ENCODE results near the gene CMIP. TPM values are rescaled to one million over a fixed set of nuclear protein-coding genes. Genes with fewer than 3 reads are reported as not detected.
A peak's percentile ranks its signal among the peaks of the same experiment; 100 is the strongest.

Gene CMIP
- total RNA-seq, 1 donor from 2014 or later: 6.6 TPM

- H3K9me3 Mint-ChIP-seq: no peaks in the 10 kb centered on the region
- no peak overlapping the region for H3K27ac Mint-ChIP-seq
- H2AFZ ChIP-seq (replicated peaks): no peak overlapping the region
Observed at GRCh38 chr16:81654346-81654745, 209.7 kb downstream of the CMIP start.

GRCh38 chr16:81655469-81656162 lies 211.0 kb downstream of the CMIP start:
- Histone ChIP-seq H3K4me3 (no peak overlapping the region), H3K9ac (no peak overlapping the region), H3K9me3 (ENCODE audit: low read depth) (no peaks in the 10 kb centered on the region), H3K79me2 (ENCODE audit: low read depth) (peaks cover 6% of the 10 kb centered on the region), H3K27me3 (no peaks in the 10 kb centered on the region), H3K4me1 (peaks cover 30% of the 10 kb centered on the region), H4K20me1 (ENCODE audit: low read depth) (peaks cover 32% of the 10 kb centered on the region), H3K4me2 (no peak overlapping the region), H3F3A (ENCODE audit: low read depth) (peaks cover 25% of the 10 kb centered on the region), H3K27ac (no peak overlapping the region), H3K36me3 (peaks cover 5% of the 10 kb centered on the region), H2AFZ (replicated peaks) (no peak overlapping the region)
- Mint-ChIP-seq H3K27me3 (ENCODE audit: insufficient read depth, low read depth) (peaks cover 2% of the 10 kb centered on the region), H3K4me3 (no peak overlapping the region), H3K9me3 (no peaks in the 10 kb centered on the region), H3K27ac (peak overlapping the region; percentile 80), H3K4me1 (peaks cover 50% of the 10 kb centered on the region), H3K36me3 (peaks cover 24% of the 10 kb centered on the region)
- no peak for TF ChIP-seq CTCF (IDR thresholded peaks at IDR 0.05)
- TF ChIP-seq EZH2 (IDR thresholded peaks at IDR 0.05): no peak
- TF ChIP-seq EZH2phosphoT487 (IDR thresholded peaks at IDR 0.05): no peak
- no peak for DNase-seq (ENCODE audit: low spot score)

More at GRCh38 chr16:81654346-81654745, 209.7 kb downstream of the CMIP start:
- peaks cover 30% of the 10 kb centered on the region for H3F3A ChIP-seq (ENCODE audit: low read depth)
- peaks cover 35% of the 10 kb centered on the region for H3K4me1 ChIP-seq
- no peak overlapping the region for H3K4me3 ChIP-seq
- H3K27ac ChIP-seq: no peak overlapping the region
- Mint-ChIP-seq H3K4me1 (peaks cover 56% of the 10 kb centered on the region), H3K4me3 (no peak overlapping the region), H3K27me3 (ENCODE audit: insufficient read depth, low read depth) (peaks cover 2% of the 10 kb centered on the region), H3K36me3 (peaks cover 19% of the 10 kb centered on the region)
- H3K9me3 ChIP-seq (ENCODE audit: low read depth): no peaks in the 10 kb centered on the region
- no peak overlapping the region for H3K4me2 ChIP-seq
- no peak for TF ChIP-seq EZH2phosphoT487 (IDR thresholded peaks at IDR 0.05)
- TF ChIP-seq CTCF (IDR thresholded peaks at IDR 0.05): no peak
- TF ChIP-seq EZH2 (IDR thresholded peaks at IDR 0.05): no peak
- peaks cover 39% of the 10 kb centered on the region for H4K20me1 ChIP-seq (ENCODE audit: low read depth)
- no peaks in the 10 kb centered on the region for H3K27me3 ChIP-seq
- H3K9ac ChIP-seq: no peak overlapping the region
- peaks cover 5% of the 10 kb centered on the region for H3K36me3 ChIP-seq
- DNase-seq (ENCODE audit: low spot score): no peak
- H3K79me2 ChIP-seq (ENCODE audit: low read depth): peaks cover 15% of the 10 kb centered on the region

GRCh38 chr16:81657224-81657623 lies 212.6 kb downstream of the CMIP start:
- DNase-seq (ENCODE audit: low spot score): no peak
- H3K27me3 ChIP-seq: no peaks in the 10 kb centered on the region
- peaks cover 23% of the 10 kb centered on the region for H4K20me1 ChIP-seq (ENCODE audit: low read depth)
- peaks cover 5% of the 10 kb centered on the region for H3K36me3 ChIP-seq
- H3K27ac ChIP-seq: no peak overlapping the region
- peaks cover 28% of the 10 kb centered on the region for H3K36me3 Mint-ChIP-seq
- H3K4me1 ChIP-seq: peaks cover 14% of the 10 kb centered on the region
- H3K4me1 Mint-ChIP-seq: peaks cover 37% of the 10 kb centered on the region
- H3K9ac ChIP-seq: no peak overlapping the region
- H3K4me2 ChIP-seq: no peak overlapping the region
- H3K4me3 Mint-ChIP-seq: no peak overlapping the region
- peaks cover 11% of the 10 kb centered on the region for H3F3A ChIP-seq (ENCODE audit: low read depth)
- H2AFZ ChIP-seq (replicated peaks): no peak overlapping the region
- no peaks in the 10 kb centered on the region for H3K79me2 ChIP-seq (ENCODE audit: low read depth)
- peaks cover 2% of the 10 kb centered on the region for H3K27me3 Mint-ChIP-seq (ENCODE audit: insufficient read depth, low read depth)
- TF ChIP-seq EZH2 (IDR thresholded peaks at IDR 0.05): no peak
- no peak for TF ChIP-seq EZH2phosphoT487 (IDR thresholded peaks at IDR 0.05)
- TF ChIP-seq CTCF (IDR thresholded peaks at IDR 0.05): no peak
- no peak overlapping the region for H3K27ac Mint-ChIP-seq
- no peaks in the 10 kb centered on the region for H3K9me3 ChIP-seq (ENCODE audit: low read depth)
- no peak overlapping the region for H3K4me3 ChIP-seq
- no peaks in the 10 kb centered on the region for H3K9me3 Mint-ChIP-seq

Data from neural progenitor cell (in vitro differentiated cells).